HG02943 (cell line): ENCODE results near the gene GAL3ST3.

Source experiments
- ATAC-seq: cut with Tn5 transposase; IDR thresholded peaks from one replicate; pipeline ENCODE4 v1.9.1; 2021; ENCODE audit warnings: mild to moderate bottlenecking, low read depth, moderate library complexity; ENCODE audit not compliant: unreplicated experiment

The GAL3ST3 gene

DNA sequence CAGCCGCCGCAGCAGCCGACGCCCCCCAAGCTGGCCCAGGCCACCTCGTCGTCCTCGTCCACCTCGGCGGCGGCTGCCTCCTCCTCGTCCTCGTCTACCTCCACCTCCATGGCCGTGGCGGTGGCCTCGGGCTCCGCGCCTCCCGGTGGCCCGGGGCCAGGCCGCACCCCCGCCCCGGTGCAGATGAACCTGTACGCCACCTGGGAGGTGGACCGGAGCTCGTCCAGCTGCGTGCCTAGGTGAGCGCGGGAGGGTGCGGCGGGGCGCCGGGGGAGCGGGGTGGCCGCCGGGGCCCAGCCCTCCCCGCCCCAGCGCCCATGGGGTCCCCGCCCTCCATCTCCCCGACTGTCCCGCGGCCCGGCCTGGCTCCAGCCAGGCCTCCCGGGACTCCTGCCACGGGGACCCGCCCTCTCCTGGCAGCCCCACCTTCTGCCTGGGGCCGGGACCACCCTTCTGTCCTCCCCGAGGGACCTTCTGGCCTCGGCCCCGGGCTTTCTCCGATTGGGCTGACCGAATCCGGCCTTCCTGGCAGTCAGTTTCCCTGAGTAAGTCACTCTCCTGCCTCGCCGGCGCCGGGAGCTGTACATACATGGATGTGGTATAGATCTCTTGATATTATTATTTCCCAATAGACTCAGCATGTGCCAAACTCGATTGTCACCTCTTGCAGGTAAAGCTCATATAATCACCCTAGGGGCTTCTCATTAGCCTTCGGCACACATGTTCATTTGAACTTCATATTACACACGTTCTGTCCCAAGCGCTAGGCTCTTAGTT is 21.8 kb upstream of the GAL3ST3 start:
- no peak for ATAC-seq

DNA sequence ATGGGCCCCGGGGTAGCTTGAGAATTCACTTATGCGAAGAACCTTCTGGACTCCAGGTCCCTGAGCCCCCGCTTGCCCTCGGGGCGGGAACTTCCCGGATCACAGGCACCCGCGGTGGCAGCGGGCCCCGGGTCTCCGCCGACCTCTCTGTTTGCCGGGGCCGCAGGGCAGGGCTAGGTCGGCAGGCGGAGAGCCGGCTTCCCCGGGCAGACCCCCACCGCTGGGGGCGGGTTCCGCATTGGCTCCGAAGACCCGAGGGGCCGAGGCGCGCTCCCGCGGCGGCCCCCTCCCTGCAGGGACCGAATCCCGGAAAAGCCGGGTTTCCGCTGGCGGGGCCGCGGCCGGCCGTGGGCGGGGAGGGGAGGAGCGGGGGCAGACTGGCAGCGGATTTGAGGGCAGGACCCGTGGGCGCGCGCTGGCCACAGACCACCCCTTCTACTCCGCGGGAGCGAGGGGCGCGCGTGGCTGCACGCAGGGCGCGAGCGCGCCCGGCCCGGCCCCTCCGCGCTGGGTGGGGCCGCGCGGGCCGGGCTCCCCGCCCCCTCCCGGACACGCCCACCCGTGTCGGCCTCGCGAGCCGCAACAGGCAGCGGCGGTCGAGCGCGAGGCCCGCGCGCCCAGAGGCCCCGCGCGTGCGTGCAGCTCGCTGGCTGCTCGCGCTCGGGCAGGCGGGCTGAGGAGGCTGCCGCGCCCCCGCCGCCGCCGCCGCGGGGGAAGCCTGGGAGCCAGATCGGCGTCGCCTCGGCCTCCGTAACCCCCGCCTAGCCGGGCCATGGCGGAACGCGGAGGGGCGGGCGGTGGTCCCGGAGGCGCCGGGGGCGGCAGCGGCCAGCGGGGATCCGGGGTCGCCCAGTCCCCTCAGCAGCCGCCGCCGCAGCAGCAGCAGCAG is 21.0 kb upstream of the GAL3ST3 start, which contains the start of gene PACS1:
PACS1 (plus strand) TSS at position 558 of the 889 bp plus-strand sequence; CDS start at position 773, 215 bp downstream.
- ATAC-seq, result no peak

DNA sequence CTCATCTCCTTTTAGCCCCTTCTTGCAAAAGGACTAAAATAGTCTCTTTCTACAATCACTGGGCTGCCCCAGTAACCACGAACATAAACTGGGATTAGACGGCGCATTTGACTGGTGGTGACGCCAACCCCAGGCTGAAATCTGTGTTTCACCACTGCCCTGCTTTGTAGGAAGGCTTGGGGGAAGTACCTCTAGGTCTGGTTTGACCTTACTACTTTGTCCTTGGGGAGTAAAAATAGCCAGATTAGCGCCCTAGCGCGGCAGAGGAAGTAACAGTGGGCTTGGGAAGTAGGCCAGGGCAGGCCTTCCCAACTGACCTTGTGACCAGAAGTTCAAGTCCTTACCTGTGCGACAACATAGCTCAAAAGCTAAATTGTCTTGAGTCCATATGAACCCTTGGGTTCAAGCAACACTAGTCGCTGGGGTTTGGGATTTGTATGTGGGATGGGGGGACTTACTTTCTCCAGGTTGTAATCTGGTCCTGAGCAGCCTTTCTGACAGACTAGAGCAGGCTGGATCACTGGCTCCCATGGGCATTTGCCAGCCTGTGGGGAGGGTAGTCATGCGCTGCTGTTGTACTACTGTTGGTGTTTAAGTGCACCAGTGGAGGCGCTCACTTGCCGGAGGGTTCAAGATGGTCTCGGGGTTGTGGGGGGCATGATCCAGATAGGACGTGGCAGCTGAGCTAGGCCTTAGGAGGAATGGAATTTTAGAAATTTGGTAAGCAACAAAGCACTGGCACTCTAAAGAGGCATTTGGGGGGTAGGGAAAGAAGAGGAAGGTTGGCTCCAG is 20.2 kb upstream of the GAL3ST3 start:
- ATAC-seq, result no peak

DNA sequence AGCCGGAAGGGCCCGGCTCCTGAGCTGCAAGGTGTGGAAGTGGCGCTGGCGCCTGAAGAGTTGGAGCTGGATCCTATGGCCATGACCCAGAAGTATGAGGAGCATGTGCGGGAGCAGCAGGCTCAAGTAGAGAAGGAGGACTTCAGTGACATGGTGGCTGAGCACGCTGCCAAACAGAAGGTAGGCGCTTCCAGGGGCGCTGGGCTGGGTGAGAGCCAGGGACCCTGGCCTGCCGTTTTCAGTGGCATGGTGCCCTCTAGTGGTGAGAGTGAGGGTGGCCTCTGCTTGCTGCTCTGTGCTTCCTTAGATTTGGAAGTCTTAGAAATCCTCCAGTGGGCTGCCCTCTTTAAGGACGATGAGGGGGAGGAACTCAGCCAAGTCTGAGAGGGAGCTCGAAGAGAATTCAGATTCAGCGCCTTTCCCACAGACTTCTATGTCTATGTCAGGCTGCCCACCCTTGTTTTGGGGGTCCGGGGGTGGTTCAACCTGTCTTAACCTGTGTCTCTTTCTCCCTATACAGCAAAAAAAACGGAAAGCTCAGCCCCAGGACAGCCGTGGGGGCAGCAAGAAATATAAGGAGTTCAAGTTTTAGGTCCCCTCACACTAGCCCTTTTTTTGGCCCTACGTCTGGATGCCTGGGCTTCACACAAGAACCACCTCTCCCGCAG is 19.3 kb upstream of the GAL3ST3 start:
- no peak for ATAC-seq

DNA sequence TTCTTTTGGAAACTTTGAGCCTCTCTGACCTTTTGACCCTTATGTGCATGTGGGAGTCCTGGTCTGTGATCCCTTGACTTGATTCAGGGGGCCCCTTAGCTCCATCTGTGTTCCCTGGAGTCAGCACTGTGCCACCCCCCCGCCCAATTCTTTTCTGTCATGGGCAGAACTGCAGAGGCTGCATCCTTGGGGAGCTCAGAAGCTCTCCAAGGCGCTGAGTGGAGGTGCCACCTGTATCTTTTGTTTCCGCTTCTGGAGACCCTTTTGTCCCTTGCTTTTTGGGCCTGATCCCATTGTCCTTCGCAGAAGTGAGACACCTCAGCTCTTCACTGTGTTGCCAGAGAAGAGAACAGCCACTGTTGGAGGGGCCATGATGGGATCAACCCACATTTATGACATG is 18.7 kb upstream of the GAL3ST3 start:
- ATAC-seq, result no peak

DNA sequence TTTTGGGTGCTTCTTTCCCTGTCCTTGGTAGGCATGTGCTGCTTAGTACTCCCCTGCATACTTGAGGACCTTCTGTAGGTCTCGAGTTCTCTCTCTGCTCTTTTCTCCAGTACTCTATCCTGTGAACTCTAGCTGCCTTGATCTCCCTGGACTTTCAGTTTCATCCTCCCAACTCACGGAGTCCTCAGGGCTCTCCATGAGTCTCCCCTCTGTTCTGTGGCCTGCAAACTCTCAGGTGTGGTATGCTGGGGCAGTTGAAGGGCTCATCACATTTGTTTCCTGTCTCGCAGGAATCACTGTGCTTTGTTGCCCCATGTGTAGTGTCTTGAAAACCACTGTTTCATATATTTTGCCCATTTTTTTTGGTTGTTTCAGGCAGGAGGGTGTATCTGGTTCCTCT is 17.8 kb upstream of the GAL3ST3 start:
- ATAC-seq, result no peak

DNA sequence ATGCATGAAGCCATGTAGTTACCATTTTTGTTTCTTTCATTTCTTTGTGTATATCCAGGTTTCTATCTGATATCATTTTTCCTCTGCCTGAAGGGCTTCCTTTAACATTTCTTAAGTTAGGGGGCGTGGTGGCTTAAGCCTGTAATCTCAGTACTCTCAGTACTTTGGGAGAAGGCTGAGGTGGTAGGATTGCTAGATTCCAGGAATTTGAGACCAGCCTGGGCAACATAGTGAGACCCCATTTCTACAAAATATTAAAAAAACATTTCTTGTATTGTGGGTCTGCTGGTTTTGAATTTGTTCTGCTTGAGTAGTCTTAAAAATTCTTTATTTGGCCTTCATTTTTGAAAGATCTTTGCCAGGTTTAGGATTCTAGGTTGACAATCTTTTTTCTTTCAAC is 15.6 kb upstream of the GAL3ST3 start:
- ATAC-seq, result no peak

DNA sequence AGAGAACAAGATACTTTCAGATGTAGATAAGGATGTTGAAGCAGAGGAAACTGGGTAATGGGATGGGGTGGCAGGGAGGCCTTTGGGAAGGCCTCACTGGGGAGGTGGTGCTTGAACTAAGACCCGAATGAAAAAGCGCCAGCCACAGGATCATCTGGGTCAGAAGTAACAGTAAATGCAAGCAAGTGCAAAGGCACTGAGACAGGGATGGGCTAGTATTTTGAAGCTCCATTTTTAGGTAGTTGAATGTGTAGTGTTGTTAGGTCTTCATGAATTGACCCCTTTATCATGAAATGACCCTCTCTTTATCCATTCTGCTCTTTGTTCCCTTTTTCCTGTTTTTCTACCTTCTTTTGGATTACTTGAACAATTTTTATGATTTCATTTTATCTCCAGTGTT is 14.9 kb upstream of the GAL3ST3 start:
- ATAC-seq, result no peak

DNA sequence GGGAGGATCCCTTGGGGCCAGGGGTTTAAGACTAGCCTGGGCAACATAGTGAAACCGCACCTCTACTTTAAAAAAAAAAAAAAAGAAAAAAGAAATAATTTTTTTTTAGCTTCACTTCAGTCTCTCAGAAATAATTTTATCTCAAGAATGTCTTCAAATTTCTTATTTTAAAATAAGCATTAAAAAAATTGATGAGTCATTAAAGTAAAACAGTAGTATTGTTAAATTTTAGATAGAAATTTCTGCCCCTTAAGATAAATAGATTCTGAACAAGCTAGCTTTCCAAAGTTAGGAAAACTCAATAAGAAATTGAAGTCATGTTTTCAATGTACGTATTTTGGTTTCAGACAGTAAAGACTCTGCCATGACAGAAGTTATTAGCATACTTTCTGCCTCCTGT is 13.4 kb upstream of the GAL3ST3 start:
- no peak for ATAC-seq

DNA sequence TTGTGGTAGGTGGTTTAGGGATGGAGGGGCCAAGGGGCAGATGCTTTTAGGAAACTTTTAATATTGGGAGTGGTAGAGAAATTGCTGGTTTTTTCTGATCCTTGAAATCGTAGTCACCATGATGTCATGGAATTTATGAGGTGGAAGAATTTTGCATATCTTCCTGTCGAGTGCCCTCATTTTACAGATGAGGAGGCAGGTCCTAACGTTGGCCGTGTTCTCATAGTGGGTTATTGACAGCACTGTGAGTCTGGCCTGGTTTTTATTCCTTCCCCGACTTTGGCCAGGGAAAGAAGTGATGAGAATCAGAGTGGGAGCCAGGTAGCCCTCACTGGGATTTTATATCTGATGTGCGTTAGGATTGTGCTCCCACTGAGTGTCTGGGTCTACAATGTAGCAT is 12.3 kb upstream of the GAL3ST3 start:
- no peak for ATAC-seq

DNA sequence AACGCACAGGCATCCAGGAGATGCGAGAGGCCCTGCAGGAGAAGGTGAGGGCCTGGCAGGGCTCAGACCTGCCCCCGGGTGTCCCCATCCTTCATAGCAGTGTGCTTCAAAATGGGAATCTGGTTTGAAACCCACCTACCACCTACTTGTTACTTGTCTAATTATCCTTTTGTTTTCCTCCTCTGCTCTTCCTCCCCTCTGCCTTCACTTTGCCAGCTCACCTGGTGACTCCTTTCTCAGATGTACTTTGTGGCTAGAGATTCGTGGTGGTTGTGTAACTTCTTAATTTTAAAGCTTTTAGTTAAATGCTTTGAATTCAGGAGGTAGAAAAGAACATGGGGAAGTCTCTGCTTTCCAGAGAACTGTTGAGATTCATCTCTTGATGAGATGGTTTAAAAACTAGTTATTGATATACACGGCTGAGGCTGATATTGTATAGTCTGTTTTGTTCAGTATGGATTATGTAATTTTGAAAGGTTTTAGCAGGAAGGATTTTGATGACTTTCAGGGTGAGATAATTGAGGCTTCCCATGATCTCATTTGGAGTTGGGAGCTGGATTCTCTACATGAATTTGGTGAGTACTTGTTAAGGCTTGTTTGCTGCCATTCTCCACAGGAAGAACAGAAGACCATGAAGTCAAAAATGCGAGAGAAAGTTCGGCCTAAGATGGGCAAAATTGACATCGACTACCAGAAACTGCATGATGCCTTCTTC is 11.2 kb upstream of the GAL3ST3 start:
- no peak for ATAC-seq

DNA sequence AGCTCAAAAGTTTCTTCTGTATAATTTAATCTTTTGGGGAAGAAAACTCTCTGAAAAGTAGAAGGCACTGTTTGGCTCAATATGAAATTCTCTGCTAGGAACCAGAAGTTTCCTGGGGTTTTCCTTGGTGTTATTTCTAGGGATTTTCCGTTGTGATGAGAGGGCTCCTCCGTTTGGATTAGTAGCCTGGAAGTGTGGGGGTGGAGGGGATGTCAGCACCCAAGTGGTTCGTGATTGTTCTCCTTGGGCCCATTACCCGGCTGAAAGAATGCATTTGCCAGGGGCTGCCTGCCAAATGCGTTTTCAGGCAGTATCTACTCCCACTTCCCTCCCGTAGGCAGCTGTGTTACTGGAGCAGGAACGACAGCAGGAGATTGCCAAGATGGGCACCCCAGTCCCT is 7.5 kb upstream of the GAL3ST3 start:
- ATAC-seq, result no peak

DNA sequence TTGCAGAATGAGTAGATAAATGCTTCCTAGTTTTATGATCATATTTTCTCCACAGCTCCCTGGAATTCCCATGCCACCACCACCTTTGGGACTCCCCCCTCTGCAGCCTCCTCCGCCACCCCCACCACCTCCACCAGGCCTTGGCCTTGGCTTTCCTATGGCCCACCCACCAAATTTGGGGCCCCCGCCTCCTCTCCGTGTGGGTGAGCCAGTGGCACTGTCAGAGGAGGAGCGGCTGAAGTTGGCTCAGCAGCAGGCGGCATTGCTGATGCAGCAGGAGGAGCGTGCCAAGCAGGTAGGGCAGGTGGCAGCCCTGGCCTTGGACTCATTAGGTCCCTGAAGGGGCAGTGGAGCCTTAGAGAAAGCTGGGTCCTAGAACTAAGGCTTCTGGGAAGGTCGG is 6.1 kb upstream of the GAL3ST3 start:
- no peak for ATAC-seq

DNA sequence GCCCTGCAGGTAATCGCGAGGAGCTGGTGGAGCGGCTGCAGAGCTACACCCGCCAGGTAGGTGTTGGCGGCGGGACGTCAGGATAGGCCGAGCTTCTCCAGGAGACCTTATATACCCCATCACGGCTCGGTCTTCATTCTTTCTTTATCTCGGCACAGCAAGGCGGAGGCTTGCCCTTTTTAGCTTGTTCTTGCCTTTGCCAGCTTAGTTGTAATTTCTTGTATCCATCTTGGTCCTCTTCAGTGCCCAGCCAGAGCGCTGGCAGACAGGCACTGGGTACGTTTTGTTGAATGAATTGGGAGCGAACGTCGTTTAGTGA is 3.7 kb upstream of the GAL3ST3 start:
- no peak for ATAC-seq

DNA sequence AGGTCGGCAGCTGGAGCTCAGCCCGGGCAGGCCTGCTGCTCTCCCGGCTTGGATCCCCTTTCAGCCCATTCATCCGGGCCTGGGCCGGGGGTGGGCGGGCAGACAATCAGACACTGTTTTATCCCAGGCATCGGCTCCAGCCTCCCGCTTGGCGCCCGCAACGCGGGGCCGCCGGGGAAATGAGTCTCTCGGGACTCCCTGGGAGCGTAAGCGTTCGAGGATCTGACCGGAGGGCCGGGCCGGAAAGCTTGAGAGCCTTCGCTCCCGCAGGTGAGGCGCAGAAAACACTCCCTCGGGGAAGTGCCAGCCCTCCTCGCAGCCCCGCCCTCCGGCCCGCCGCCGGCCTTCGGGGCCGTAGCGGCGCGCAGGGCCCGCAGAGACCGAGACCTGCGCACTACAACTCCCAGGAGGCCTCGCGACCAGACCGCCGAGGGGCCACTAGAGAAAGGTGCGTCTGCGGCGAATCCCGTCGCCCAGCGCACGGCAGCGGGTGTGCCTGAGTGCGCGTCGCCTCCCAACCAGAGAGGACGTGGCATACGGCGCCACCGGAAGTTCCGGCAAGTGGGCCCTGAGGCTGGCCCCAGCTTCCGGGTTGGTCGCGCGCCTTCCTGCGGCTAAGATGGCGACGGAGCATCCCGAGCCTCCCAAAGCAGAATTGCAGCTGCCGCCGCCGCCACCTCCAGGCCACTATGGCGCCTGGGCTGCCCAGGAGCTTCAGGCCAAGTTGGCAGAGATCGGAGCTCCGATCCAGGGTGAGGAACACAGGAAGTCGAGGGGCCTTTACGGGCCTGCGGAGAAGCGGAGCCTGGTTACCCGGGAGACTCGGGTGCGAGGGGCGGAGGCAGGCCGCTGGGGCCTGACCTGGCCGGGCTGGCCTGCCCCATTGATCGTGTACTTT is 3.1 kb upstream of the GAL3ST3 start, which contains the start of gene SF3B2:
SF3B2 (plus strand) TSS at position 599 of the 898 bp plus-strand sequence; CDS start at position 620, 21 bp downstream.
- peak; percentile 93 for ATAC-seq

DNA sequence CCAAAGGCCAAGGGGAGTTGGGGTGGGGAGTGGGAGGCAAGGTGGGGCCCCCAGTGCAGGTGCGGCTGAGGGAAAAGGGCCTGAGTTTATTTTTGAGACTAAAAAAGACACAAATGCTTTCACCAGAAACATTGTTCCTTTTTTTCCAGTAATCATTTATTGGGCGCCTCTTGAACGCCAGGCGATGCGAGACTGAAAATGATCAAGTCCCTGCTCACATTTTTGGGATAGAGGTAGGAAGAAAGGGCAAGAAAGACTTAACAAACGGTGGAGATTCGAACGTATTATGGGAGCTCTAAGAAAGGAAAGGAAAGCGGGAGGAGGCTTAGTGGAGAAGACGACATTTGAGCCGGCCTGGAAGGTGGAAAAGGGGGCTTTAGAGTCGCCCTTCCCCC is 2.4 kb upstream of the GAL3ST3 start:
- ATAC-seq, result no peak

DNA sequence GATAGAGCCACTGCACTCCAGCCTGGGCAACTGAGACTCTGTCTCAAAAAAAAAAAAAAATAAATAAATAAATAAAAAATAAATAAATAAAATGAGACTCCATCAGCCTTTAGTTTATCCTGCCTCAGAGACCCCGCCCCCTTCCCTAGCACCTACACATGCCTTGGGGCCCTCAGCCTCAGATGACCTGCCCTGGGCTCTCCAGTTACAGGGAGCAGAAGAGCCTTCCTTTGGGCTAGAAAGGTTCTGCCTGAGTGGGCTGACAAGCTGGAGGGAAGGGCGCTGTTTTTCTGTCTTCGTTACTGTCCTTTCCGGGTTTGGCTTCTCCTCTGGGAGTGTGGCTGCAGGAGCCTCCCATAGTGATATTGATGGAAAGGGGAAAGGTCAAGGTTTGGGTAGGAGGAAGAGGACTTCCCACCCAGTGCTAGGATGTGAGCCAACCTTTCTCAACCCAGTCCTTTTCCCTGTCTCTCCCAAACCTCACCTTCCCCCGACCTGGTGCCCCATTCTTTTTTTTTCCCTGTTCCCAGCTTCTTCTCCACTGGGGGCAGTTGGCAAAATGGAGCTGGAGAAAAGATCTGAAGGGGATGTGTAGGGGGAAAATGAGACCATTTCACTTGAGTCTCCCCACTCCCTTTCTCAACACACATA is 1.7 kb upstream of the GAL3ST3 start:
- ATAC-seq, result no peak
